ENCODE data around the gene BSCL2.
"Not testable (repeated sequence)": the region's sequence is repeated elsewhere in the genome, so short reads cannot be mapped to it uniquely, and the experiment has no call there.

Gene BSCL2

GRCh38 chr11:62652161-62653006, 54.8 kb downstream of the BSCL2 start:
- no peak for DNase-seq

- not testable (repeated sequence) for DNase-seq
These were observed 56.9 kb downstream of the BSCL2 start for GRCh38 chr11:62650283-62650682.

GRCh38 chr11:62649486-62649885, 57.7 kb downstream of the BSCL2 start:
- DNase-seq = no peak

GRCh38 chr11:62648967-62649364, 58.3 kb downstream of the BSCL2 start:
- no peak for DNase-seq

- no peak for DNase-seq
These were observed 58.8 kb downstream of the BSCL2 start for GRCh38 chr11:62648185-62648966.

GRCh38 chr11:62647609-62648005, 59.6 kb downstream of the BSCL2 start:
- no peak for DNase-seq

- DNase-seq = no peak
These were observed 60.2 kb downstream of the BSCL2 start for GRCh38 chr11:62646825-62647608.

- peak; percentile 97 for DNase-seq
These were observed 61.0 kb downstream of the BSCL2 start, which contains the start of gene GANAB for GRCh38 chr11:62645946-62646824. GANAB (minus strand) TSS chr11:62646613; CDS start chr11:62646599, 14 bp downstream.

- no peak for DNase-seq
These were observed 61.6 kb downstream of the BSCL2 start for GRCh38 chr11:62645671-62645945.

GRCh38 chr11:62644220-62644619, 63.0 kb downstream of the BSCL2 start:
- DNase-seq = no peak

Measured in activated CD4-positive, CD25-positive, alpha-beta regulatory T cell treated with anti-CD3 and anti-CD28 coated beads, Interleukin-2, amount 50 U/mL, for 72 hours (primary cell).